H1 (cell line): ENCODE measurements around the gene SPATS2L. TPM values are rescaled to one million over a fixed set of nuclear protein-coding genes. Genes with fewer than 3 reads are reported as not detected.

ENCODE experiments used
- CTCF ChIA-PET: fragments of 300-600 bp; sonication (Branson Sonifier 250); formaldehyde crosslinking; loops from one replicate; lab custom pipeline; 2021; ENCODE audit not compliant: partially characterized antibody; lab: Charles Lee
- POLR2A ChIA-PET: fragments of 300-600 bp; sonication (Branson Sonifier 250); formaldehyde crosslinking; loops from one replicate; lab custom pipeline; 2021; ENCODE audit warnings: inconsistent platforms; ENCODE audit not compliant: partially characterized antibody; lab: Charles Lee
- DNase-seq, 2 experiments: peaks; one replicate each; pipeline versions ENCODE4 v3.0.0 to v3.0.0-alpha.2; 2010 to 2022; ENCODE audit warnings: low spot score in 2 of 2, low read depth in 1 of 2, mixed read lengths in 1 of 2
- FAIRE-seq: peaks from 2 replicates; lab custom pipeline; 2011; peaks lifted over from hg19 to GRCh38; lab: Jason Lieb, UNC
- H2AFZ ChIP-seq: 2 replicates; pipeline ENCODE4 v1.8.1; 2012; ENCODE audit warnings: low read length, inconsistent platforms
- H2AK5ac ChIP-seq: 2 replicates; pipeline ENCODE4 v1.6.1; 2013; ENCODE audit warnings: low read depth, low read length
- H2BK120ac ChIP-seq: replicated peaks from 2 replicates; pipeline ENCODE3; 2013; ENCODE audit warnings: low read depth, low read length, inconsistent platforms
- H2BK12ac ChIP-seq: 2 replicates; pipeline ENCODE4 v1.6.1; 2013; ENCODE audit warnings: low read depth, low read length
- H2BK15ac ChIP-seq: 2 replicates; pipeline ENCODE4 v1.6.1; 2013; ENCODE audit warnings: low read length
- H2BK20ac ChIP-seq: 2 replicates; pipeline ENCODE4 v1.6.1; 2013; ENCODE audit warnings: low read length
- H2BK5ac ChIP-seq: 2 replicates; pipeline ENCODE4 v1.6.1; 2013; ENCODE audit warnings: low read depth, low read length
- H3K14ac ChIP-seq: 2 replicates; pipeline ENCODE4 v1.6.1; 2013; ENCODE audit warnings: inconsistent platforms; ENCODE audit not compliant: insufficient read length
- H3K18ac ChIP-seq: 2 replicates; pipeline ENCODE4 v1.6.1; 2013; ENCODE audit warnings: low read length; ENCODE audit errors: extremely low read depth
- H3K23ac ChIP-seq: 2 replicates; pipeline ENCODE4 v1.6.1; 2013; ENCODE audit warnings: inconsistent platforms; ENCODE audit not compliant: insufficient read length
- H3K23me2 ChIP-seq: 2 replicates; pipeline ENCODE4 v1.6.1; 2013; ENCODE audit warnings: low read depth, low read length
- H3K27ac ChIP-seq: 2 replicates; pipeline ENCODE4 v1.6.1; 2011; ENCODE audit warnings: low read depth, low read length, inconsistent platforms
- H3K27me3 ChIP-seq, 4 experiments: replicated peaks in 1 of 4; 1 replicate in 1 of 4; 2 replicates in 3 of 4; pipeline versions ENCODE4 v1.6.1 to v1.8.1; 2011 to 2013; ENCODE audit warnings: low read length in 3 of 4, mild to moderate bottlenecking in 3 of 4, inconsistent platforms in 2 of 4, mixed read lengths in 2 of 4, moderate library complexity in 1 of 4; ENCODE audit not compliant: control insufficient read depth in 3 of 4, insufficient read depth in 3 of 4; ENCODE audit errors: extremely low read depth in 1 of 4
- H3K36me3 ChIP-seq, 4 experiments: 2 replicates each; pipeline versions ENCODE4 v1.6.1 to v1.8.1; 2011 to 2013; ENCODE audit warnings: mild to moderate bottlenecking in 4 of 4, low read length in 3 of 4, moderate library complexity in 2 of 4, control low read depth in 1 of 4, inconsistent platforms in 1 of 4; ENCODE audit not compliant: insufficient read depth in 4 of 4, control insufficient read depth in 2 of 4
- H3K4ac ChIP-seq: replicated peaks from 2 replicates; pipeline ENCODE3; 2013; ENCODE audit warnings: low read length, low read depth, mixed read lengths, inconsistent platforms; ENCODE audit not compliant: insufficient read length
- H3K4me1 ChIP-seq, 4 experiments: replicated peaks in 1 of 4; 1 replicate in 1 of 4; 2 replicates in 3 of 4; pipeline versions ENCODE4 v1.6.1 to v1.8.1; 2011 to 2013; ENCODE audit warnings: low read length in 3 of 4, inconsistent platforms in 2 of 4, mixed read lengths in 1 of 4; ENCODE audit not compliant: insufficient read depth in 4 of 4, control insufficient read depth in 3 of 4
- H3K4me2 ChIP-seq, 2 experiments: 2 replicates each; pipeline versions ENCODE4 v1.6.1 to v1.8.1; 2011 to 2013; ENCODE audit warnings: low read depth in 2 of 2, low read length in 2 of 2, control low read depth in 1 of 2, inconsistent platforms in 1 of 2, mild to moderate bottlenecking in 1 of 2; ENCODE audit not compliant: insufficient read depth in 1 of 2
- H3K4me3 ChIP-seq, 4 experiments: fragments of 200-600, 300-600 bp in 1 of 4; sonication (generic), shearing (Covaris generic), sonication (Bioruptor Twin) in 1 of 4; 2 replicates each; pipeline versions ENCODE4 v1.5.1 to v1.8.1; 2011 to 2016; ENCODE audit warnings: low read length in 4 of 4, low read depth in 3 of 4, control low read depth in 2 of 4, inconsistent platforms in 2 of 4, mild to moderate bottlenecking in 2 of 4, mixed read lengths in 1 of 4, moderate library complexity in 1 of 4; ENCODE audit not compliant: insufficient read depth in 2 of 4; ENCODE audit errors: extremely low read depth in 1 of 4
- H3K56ac ChIP-seq: replicated peaks from 2 replicates; pipeline ENCODE3; 2013; ENCODE audit warnings: low read depth, mild to moderate bottlenecking, mixed read lengths, low read length, inconsistent platforms; ENCODE audit not compliant: insufficient read length
- H3K79me1 ChIP-seq: 2 replicates; pipeline ENCODE4 v1.6.1; 2013; ENCODE audit warnings: low read depth, low read length, control low read depth
- H3K79me2 ChIP-seq, 2 experiments: 2 replicates each; pipeline versions ENCODE4 v1.6.1 to v1.8.1; 2012 to 2013; ENCODE audit warnings: low read length in 2 of 2, mild to moderate bottlenecking in 2 of 2, inconsistent platforms in 1 of 2; ENCODE audit not compliant: insufficient read depth in 2 of 2, control insufficient read depth in 1 of 2
- H3K9ac ChIP-seq, 4 experiments: replicated peaks in 1 of 4; 1 replicate in 1 of 4; 2 replicates in 3 of 4; pipeline versions ENCODE4 v1.6.1 to v1.8.1; 2011 to 2013; ENCODE audit warnings: low read depth in 3 of 4, low read length in 3 of 4, control low read depth in 2 of 4, mild to moderate bottlenecking in 2 of 4, moderate library complexity in 2 of 4, inconsistent platforms in 1 of 4; ENCODE audit errors: extremely low read depth in 1 of 4
- H3K9me3 ChIP-seq, 2 experiments: 2 replicates each; pipeline versions ENCODE4 v1.6.1 to v1.8.1; 2012 to 2013; ENCODE audit warnings: mild to moderate bottlenecking in 2 of 2, moderate library complexity in 2 of 2, control low read depth in 1 of 2, inconsistent platforms in 1 of 2, low read depth in 1 of 2, low read length in 1 of 2, mixed read lengths in 1 of 2; ENCODE audit not compliant: insufficient read depth in 2 of 2
- H4K20me1 ChIP-seq, 2 experiments: replicated peaks in 1 of 2; 2 replicates each; pipeline versions ENCODE3 to v1.8.1; 2011 to 2013; ENCODE audit warnings: inconsistent platforms in 2 of 2, low read length in 2 of 2, mild to moderate bottlenecking in 1 of 2; ENCODE audit not compliant: insufficient read depth in 2 of 2, control insufficient read depth in 1 of 2
- H4K5ac ChIP-seq: 2 replicates; pipeline ENCODE4 v1.6.1; 2013; ENCODE audit warnings: low read length, low read depth, mixed read lengths, inconsistent platforms; ENCODE audit not compliant: insufficient read length
- H4K8ac ChIP-seq: 2 replicates; pipeline ENCODE4 v1.8.0; 2013; ENCODE audit warnings: mild to moderate bottlenecking, moderate library complexity, low read length, inconsistent platforms; ENCODE audit not compliant: insufficient read depth; ENCODE audit errors: extremely low read depth
- H4K91ac ChIP-seq: replicated peaks from 2 replicates; pipeline ENCODE3; 2013; ENCODE audit warnings: low read length, mixed read lengths, inconsistent platforms; ENCODE audit not compliant: insufficient read length
- EZH2 ChIP-seq: fragments of 200-600 bp; sonication (generic); IDR thresholded peaks from 2 replicates; pipeline ENCODE4 v1.7.1; 2012; ENCODE audit warnings: low read depth, mild to moderate bottlenecking, moderate library complexity, low read length, inconsistent platforms; ENCODE audit not compliant: severe bottlenecking
- JUN ChIP-seq: IDR thresholded peaks from 2 replicates; pipeline ENCODE4 v1.6.1; 2011; ENCODE audit warnings: low read depth, mild to moderate bottlenecking, improper control_type of control experiment, low read length
- WGBS, 2 experiments: shearing (Covaris generic) in 1 of 2; methylation state at CpG; one replicate each; pipeline versions ENCODE4 v1.1.6 to v1.1.7; 2013 to 2015; ENCODE audit warnings: low lambda C conversion rate in 2 of 2, mixed read lengths in 2 of 2, inconsistent platforms in 1 of 2, low coverage in 1 of 2, missing lambda C conversion rate in 1 of 2; ENCODE audit not compliant: insufficient replicate concordance in 2 of 2, insufficient coverage in 1 of 2, insufficient read length in 1 of 2; ENCODE audit errors: extremely low coverage in 1 of 2, missing lambda C conversion rate in 1 of 2; 5-methylcytosine and 5-hydroxymethylcytosine counted together
- polyA plus RNA-seq, 7 experiments: library from polyadenylated mRNA; depleted of rRNA in 3 of 7; stranded (reverse) in 5 of 7; unstranded in 2 of 7; fragments of >200 nt in 5 of 7; fragments of 200-250 nt in 2 of 7; gene quantifications; 1 replicate in 5 of 7; 2 replicates in 1 of 7; 4 replicates in 1 of 7; pipeline versions ENCODE4 v1.2.1 to v1.2.3, GENCODE V29; 2011 to 2013; ENCODE audit warnings: missing spikeins in 2 of 7, mixed read lengths in 2 of 7
- total RNA-seq: library from RNA; stranded (reverse); fragmentation: NEBNext Ultra II Directional; extraction: Animal tissue kit (Norgen Biotek cat#: 25700); gene quantifications from 2 replicates; pipeline ENCODE4 v1.2.1, GENCODE V29; 2021

The SPATS2L gene
- total and polyA plus RNA-seq, 2 of the 8 experiments (the other 6 are each of a cell fraction or from before 2014, with no cell fraction given), result 67.3 to 189 TPM

DNA sequence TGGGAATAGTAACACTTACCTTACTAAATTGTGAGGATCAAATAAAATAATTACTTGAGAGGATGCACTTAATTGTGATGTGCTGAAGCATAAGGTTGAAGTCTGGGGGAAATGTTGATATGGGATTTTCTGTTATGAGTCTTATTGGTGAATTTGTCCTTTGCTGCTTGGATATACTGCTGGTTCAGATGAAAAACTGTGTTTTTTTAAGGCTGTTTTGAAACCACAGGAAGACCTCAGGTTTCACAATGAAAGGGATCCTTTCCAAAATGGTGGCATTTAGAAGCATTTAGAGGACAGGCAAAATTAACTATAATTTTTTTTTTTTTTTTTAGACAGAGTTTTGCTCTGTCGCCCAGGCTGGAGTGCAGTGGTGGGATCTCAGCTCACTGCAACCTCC is 34.9 kb downstream of the SPATS2L start:
- Histone ChIP-seq H2BK120ac (no peak overlapping the region), H4K5ac (no peak overlapping the region), H4K91ac (no peak overlapping the region), H2AK5ac (no peak overlapping the region), H3K4me3 (no peak overlapping the region), H3K36me3 (no peaks in the 10 kb centered on the region; a peak in 1 of 8 replicates), H3K79me2 (peaks cover 0 to 97% of the 10 kb centered on the region in 2 experiments; a peak in 3 of 4 replicates), H3K79me1 (0 out of 2 replicates have a peak, but pooled peaks cover 4% of the 10 kb centered on the region), H2BK5ac (no peak overlapping the region), H4K8ac (no peak overlapping the region), H3K27me3 (no peaks in the 10 kb centered on the region), H2AFZ (no peak overlapping the region), H3K23ac (no peak overlapping the region), H3K56ac (no peak overlapping the region), H3K27ac (no peak overlapping the region), H3K4me2 (no peak overlapping the region), H2BK20ac (no peak overlapping the region), H3K4me1 (peaks cover 4 to 10% (median 7%) of the 10 kb centered on the region in 4 experiments; a peak in 5 of 7 replicates), H3K23me2 (no peaks in the 10 kb centered on the region), H3K18ac (no peak overlapping the region), H3K9me3 (no peaks in the 10 kb centered on the region), H2BK12ac (no peak overlapping the region), H3K4ac (no peak overlapping the region), H3K14ac (no peak overlapping the region), H3K9ac (no peak overlapping the region), H2BK15ac (no peak overlapping the region), H4K20me1 (peaks cover 0 to 3% of the 10 kb centered on the region in 2 experiments)
- no peak for TF ChIP-seq EZH2
- no peak for TF ChIP-seq JUN
- FAIRE-seq, result no peak
- DNase-seq, result no peak
- 100% methylated on average over 1 of the region's 1 CpG; no CpG with 5 or more reads in 1 of the 2 experiments for WGBS, 2 experiments
- CTCF ChIA-PET, result interaction anchor here (1.1 kb wide), 1 partner anchor 137 kb away, joined by 3 read pairs; no protein-coding TSS in a partner anchor
- POLR2A ChIA-PET, result interaction anchor here (0.6 to 1.4 kb wide), 3 partner anchors 9 to 15 kb away, joined by 3 to 5 read pairs (median 3); no protein-coding TSS in a partner anchor
